GM21528 (cell line): ENCODE measurements around the gene VBP1.
"Not testable (repeated sequence)": the region's sequence is repeated elsewhere in the genome, so short reads cannot be mapped to it uniquely, and the experiment has no call there.

Source experiments
- ATAC-seq: cut with Tn5 transposase; IDR thresholded peaks from one replicate; pipeline ENCODE4 v1.9.1; 2021; ENCODE audit warnings: mild to moderate bottlenecking, moderate library complexity; ENCODE audit not compliant: unreplicated experiment, low FRiP score

Gene VBP1

GRCh38 chrX:155262970-155263754, 46.9 kb downstream of the VBP1 start:
- ATAC-seq: peak; percentile 53

GRCh38 chrX:155263854-155264628, 47.8 kb downstream of the VBP1 start, which contains the start of gene RAB39B:
Gene RAB39B, minus strand, starts transcription at chrX:155264491. Its CDS starts 203 bp downstream, at chrX:155264288.
- peak; percentile 92 for ATAC-seq

GRCh38 chrX:155266439-155266838, 50.2 kb downstream of the VBP1 start:
- no peak for ATAC-seq

- not testable (repeated sequence) for ATAC-seq
Measured at GRCh38 chrX:155267995-155268394, 51.7 kb downstream of the VBP1 start.

GRCh38 chrX:155270969-155271368, 54.7 kb downstream of the VBP1 start:
- no peak for ATAC-seq

GRCh38 chrX:155279873-155280272, 63.6 kb downstream of the VBP1 start:
- ATAC-seq: no peak
